Activated naive CD4-positive, alpha-beta T cell treated with anti-CD3 and anti-CD28 coated beads, Interleukin-2, amount 10 ng/mL, durations not matched to agents 7 days and 5 days (primary cell): Measurements from ENCODE around the gene FGF12.

Experiments
- CTCF ChIA-PET: fragments of 350-600 bp; sonication (Branson Sonifier 250); formaldehyde crosslinking; loops from one replicate; lab custom pipeline; 2021; ENCODE audit warnings: antibody characterized with exemption; lab: Charles Lee
- DNase-seq: peaks from one replicate; pipeline ENCODE4 v3.0.0-alpha.2; 2020
- H3K27ac Mint-ChIP-seq: one replicate; pipeline ENCODE4 v1.8.0; 2021; ENCODE audit warnings: mild to moderate bottlenecking, moderate library complexity, mixed read lengths
- H3K27me3 Mint-ChIP-seq: one replicate; pipeline ENCODE4 v1.8.0; 2021; ENCODE audit warnings: mild to moderate bottlenecking, mixed read lengths
- H3K36me3 Mint-ChIP-seq: one replicate; pipeline ENCODE4 v1.8.0; 2021; ENCODE audit warnings: mixed read lengths
- H3K4me1 Mint-ChIP-seq: one replicate; pipeline ENCODE4 v1.8.0; 2021; ENCODE audit warnings: mixed read lengths
- H3K4me3 Mint-ChIP-seq: one replicate; pipeline ENCODE4 v1.8.0; 2021; ENCODE audit warnings: mild to moderate bottlenecking, moderate library complexity, mixed read lengths
- H3K9me3 Mint-ChIP-seq: one replicate; pipeline ENCODE4 v1.8.0; 2021; ENCODE audit warnings: mixed read lengths

Gene FGF12

DNA sequence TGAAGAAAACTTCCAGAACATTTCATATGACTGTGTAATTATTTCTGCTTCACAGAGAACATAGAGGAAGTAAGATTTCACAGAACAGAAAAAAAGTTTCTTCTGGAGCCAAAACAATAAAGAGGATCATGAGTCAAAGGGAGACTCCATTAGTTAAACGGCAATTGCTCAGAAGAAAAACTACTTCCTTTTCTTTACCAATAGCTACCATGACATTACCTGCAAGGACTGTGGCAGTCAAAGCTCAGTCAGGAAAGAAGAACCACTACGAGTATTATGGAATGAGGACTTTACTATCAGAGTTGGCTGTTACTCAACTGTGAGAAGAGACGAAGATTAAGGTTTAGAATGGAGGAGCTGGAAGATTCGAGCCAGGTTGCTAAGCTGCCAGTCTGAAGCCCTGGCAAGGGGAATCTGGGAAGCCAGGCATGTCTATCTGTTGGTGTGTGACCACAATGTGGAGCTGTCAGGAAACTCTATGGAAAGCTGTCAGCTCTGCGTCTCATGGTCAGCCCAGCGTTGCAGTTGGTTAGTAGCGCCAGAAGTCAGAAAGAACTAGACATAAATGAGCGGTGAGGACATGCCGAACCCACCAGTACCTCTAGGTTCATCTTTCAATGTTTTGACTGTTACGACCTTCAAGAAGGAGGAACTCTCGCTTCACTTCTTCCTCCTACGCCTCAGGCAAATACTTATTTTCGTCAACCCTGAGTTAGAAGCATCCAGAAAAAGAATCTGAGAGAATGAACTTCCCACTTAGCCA is 604.3 kb downstream of the FGF12 start:
- CTCF ChIA-PET: no interaction called here
- no peaks in the 10 kb centered on the region for H3K4me1 Mint-ChIP-seq
- no peaks in the 10 kb centered on the region for H3K9me3 Mint-ChIP-seq
- no peak overlapping the region for H3K27ac Mint-ChIP-seq
- H3K4me3 Mint-ChIP-seq: no peak overlapping the region
- no peaks in the 10 kb centered on the region for H3K27me3 Mint-ChIP-seq
- H3K36me3 Mint-ChIP-seq: no peaks in the 10 kb centered on the region
- DNase-seq: no peak

GRCh38 chr3:192121923-192122322 is 605.4 kb downstream of the FGF12 start:
- Mint-ChIP-seq H3K27me3 (no peaks in the 10 kb centered on the region), H3K36me3 (no peaks in the 10 kb centered on the region)
- CTCF ChIA-PET: no interaction called here

GRCh38 chr3:192108820-192109219 is 618.5 kb downstream of the FGF12 start:
- H3K4me1 Mint-ChIP-seq: no peaks in the 10 kb centered on the region
- no peak for DNase-seq
- H3K27me3 Mint-ChIP-seq: no peaks in the 10 kb centered on the region
- no peak overlapping the region for H3K4me3 Mint-ChIP-seq
- no peaks in the 10 kb centered on the region for H3K9me3 Mint-ChIP-seq
- CTCF ChIA-PET: no interaction called here
- no peaks in the 10 kb centered on the region for H3K36me3 Mint-ChIP-seq
- no peak overlapping the region for H3K27ac Mint-ChIP-seq

More at GRCh38 chr3:192121923-192122322, 605.4 kb downstream of the FGF12 start:
- H3K4me1 Mint-ChIP-seq: no peaks in the 10 kb centered on the region
- no peak overlapping the region for H3K27ac Mint-ChIP-seq
- no peak overlapping the region for H3K4me3 Mint-ChIP-seq
- DNase-seq: no peak
- no peaks in the 10 kb centered on the region for H3K9me3 Mint-ChIP-seq

DNA sequence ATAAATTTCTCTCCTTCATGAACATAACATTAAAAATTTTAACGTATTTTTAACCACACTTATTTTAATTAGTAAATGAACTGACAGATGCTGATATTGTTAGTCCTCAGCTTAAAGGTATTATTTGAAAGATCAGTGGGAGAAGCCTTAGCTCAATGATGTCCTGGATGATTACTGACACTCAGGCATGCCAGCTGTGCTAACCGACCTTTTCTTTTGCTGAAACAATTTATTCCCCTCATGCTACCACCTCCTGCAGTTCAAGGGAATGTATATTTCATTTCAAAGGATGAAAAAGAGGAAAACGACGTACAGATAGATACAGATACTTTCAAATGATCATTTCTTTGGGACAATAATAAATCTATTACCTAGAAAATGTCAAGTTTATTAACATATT is 620.8 kb downstream of the FGF12 start:
- Mint-ChIP-seq H3K4me3 (no peak overlapping the region), H3K4me1 (no peaks in the 10 kb centered on the region), H3K27me3 (no peaks in the 10 kb centered on the region), H3K36me3 (no peaks in the 10 kb centered on the region), H3K9me3 (no peaks in the 10 kb centered on the region), H3K27ac (no peak overlapping the region)
- no peak for DNase-seq
- CTCF ChIA-PET: no interaction called here

DNA sequence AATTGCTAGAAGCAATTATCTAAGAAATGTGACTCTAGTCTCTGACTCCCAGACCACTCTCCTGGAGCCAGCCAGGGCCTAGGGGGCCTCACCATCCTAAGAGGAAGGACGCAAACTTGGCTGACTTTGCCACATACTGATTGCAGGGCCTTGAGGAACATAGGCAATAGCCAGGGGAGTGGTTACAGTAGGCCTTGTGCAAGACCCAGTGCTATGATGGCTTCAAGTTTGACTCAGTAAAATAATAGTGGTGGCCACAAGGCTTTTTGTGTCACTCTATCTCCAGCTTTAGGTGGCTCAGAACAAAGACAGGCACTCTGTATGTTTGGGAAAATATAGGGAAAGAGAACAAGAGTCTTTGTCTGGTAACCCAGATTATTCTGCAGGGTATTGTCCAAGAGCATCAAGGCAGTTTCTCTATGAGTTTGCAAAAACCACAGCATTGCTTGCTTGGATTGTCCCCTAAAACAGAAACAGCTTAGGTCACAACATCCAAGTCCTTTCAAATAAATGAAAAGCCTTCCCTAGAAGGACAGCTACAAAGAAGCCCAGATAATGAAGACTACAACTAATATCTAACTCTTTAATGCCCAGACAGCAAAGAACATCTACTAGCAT is 634.8 kb downstream of the FGF12 start:
- Mint-ChIP-seq H3K27me3 (no peaks in the 10 kb centered on the region), H3K4me3 (no peak overlapping the region), H3K9me3 (peaks cover 2% of the 10 kb centered on the region), H3K4me1 (no peaks in the 10 kb centered on the region), H3K36me3 (no peaks in the 10 kb centered on the region), H3K27ac (no peak overlapping the region)
- CTCF ChIA-PET: no interaction called here
- DNase-seq: no peak

- Mint-ChIP-seq H3K36me3 (no peaks in the 10 kb centered on the region), H3K27me3 (no peaks in the 10 kb centered on the region), H3K27ac (no peak overlapping the region), H3K4me3 (no peak overlapping the region), H3K9me3 (peaks cover 2% of the 10 kb centered on the region), H3K4me1 (no peaks in the 10 kb centered on the region)
- no peak for DNase-seq
- CTCF ChIA-PET: no interaction called here
These were observed 635.5 kb downstream of the FGF12 start for GRCh38 chr3:192091831-192092230.

DNA sequence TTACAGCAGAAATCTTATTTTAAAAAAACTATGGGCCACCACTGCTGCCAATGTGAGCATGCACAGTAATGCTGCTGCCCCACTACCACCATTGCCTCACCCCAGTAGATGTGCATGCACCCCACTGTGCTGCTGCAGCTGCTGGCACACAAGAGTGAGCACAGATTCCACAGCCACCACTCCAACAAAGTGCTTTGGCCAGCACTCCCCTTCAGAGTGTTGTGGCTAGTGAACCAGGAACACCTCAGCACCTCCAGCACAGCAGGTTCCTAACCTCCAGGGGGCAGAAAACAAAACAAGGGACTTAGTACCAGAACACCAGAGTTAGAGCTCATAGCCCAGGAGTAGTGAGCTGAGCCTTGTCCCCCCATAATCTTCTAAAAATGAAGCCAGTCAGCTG is 636.8 kb downstream of the FGF12 start:
- DNase-seq: no peak
- Mint-ChIP-seq H3K27me3 (no peaks in the 10 kb centered on the region), H3K27ac (no peak overlapping the region), H3K4me1 (no peaks in the 10 kb centered on the region), H3K9me3 (peaks cover 2% of the 10 kb centered on the region), H3K4me3 (no peak overlapping the region), H3K36me3 (no peaks in the 10 kb centered on the region)
- CTCF ChIA-PET: no interaction called here
